ENCODE data around the gene EGF.
"Not testable (repeated sequence)": the region's sequence is repeated elsewhere in the genome, so short reads cannot be mapped to it uniquely, and the experiment has no call there.

Gene EGF

GRCh38 chr4:109912706-109913595, at the start of gene EGF:
TSS of gene EGF (plus strand) at chr4:109912883. CDS start at chr4:109913336, 453 bp downstream.
- DNase-seq = no peak

DNA sequence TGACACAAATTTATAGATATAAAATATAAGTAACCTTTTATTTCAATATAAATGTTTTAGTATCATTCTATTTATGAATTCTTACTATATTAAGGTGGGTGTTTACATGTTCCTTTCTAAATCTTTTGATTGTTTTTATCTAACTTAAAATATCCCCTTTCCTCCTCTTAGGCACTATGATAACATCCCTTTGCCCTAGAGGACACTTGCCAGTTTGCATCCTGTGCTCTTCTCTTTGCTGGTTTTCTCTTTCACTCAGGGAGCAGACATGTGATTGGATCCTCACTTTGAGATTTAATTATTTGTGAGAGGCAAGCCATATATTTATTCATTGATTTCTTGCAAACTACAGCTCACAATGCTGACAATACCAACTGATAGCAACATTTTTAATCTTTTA, 48.5 kb upstream of the EGF start:
- DNase-seq = no peak

- DNase-seq = no peak
These were observed 42.6 kb upstream of the EGF start for GRCh38 chr4:109870061-109870460.

GRCh38 chr4:109872065-109872464, 40.6 kb upstream of the EGF start:
- DNase-seq = no peak

GRCh38 chr4:109872950-109873656, 39.6 kb upstream of the EGF start:
- DNase-seq = no peak

DNA sequence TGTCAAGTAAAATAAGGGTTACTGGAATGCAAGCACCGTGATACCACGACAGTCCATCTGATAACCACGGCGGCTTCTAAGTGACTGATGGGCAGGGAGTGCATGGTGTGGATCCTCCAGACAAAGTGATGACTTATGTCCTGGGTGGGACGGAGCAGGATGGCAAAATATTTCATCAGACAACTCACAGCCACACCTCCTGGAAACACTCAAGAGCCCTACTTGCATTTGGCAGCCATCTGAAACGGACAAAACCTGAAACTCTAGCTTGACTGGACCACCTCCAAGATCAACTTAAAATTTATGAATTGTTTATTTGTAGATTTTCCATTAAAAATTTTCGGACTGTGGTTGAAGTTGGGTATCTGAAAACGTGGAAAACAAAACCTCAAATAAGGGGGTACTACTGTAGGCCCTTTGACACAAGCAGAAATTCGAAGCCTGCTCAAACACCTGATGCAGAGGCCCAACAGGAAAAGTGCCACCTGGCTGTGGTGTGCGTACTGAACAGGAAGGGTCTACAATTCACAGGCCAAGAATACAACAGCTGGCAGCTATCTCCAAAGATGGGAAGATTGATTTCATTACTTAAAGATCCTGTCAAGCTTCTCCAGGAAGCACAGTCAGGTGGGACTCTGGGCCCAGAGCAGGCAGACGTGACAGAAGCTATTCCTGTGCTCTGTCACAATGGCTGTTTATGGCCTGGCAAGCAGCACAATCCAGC, 38.7 kb upstream of the EGF start:
- no peak for DNase-seq

DNA sequence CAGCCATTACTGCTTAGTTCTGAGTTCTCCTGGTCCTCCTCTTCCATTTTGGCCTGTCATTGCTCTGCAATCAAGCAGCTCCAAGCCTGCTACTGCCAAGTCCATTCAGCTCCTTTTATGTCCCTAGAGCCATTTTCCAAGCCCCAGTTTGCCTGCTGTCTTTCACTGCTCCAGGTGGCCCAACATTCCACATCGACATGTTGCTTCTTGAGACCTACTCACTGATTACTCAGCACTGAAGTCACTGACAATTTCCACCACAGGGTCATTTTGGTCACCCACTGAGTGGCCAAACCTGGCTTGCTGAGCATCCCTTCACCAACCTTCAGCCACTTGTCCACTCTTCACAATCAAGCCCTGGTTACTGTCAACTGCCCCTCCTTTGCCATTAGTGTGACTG, 37.6 kb upstream of the EGF start:
- no peak for DNase-seq

- DNase-seq = not testable (repeated sequence)
These were observed 37.1 kb upstream of the EGF start for GRCh38 chr4:109875553-109875952.

GRCh38 chr4:109876634-109877265, 35.9 kb upstream of the EGF start:
- no peak for DNase-seq

GRCh38 chr4:109877400-109877799, 35.3 kb upstream of the EGF start:
- no peak for DNase-seq

GRCh38 chr4:109878355-109878754, 34.3 kb upstream of the EGF start:
- no peak for DNase-seq

GRCh38 chr4:109879081-109879480, 33.6 kb upstream of the EGF start:
- DNase-seq = no peak

- DNase-seq = no peak
These were observed 32.9 kb upstream of the EGF start for GRCh38 chr4:109879636-109880314.

DNA sequence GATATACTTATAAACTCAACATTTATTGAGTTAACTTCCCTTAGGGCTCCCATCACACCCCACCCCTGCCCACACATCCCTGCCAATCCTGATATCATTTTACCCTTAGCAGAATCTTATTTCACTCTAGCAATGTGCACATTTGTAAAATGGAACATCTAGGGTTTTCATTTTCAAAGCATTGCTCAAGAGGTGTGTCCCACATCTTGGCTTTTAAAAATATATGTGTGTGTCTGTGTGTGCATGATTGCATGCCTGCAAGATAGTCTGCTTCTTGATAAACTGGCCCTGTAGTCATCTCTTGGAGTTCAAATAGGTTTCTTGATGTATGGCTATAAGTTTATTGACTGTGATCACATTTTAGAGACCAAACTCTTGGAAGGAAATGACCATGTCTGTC, 26.4 kb upstream of the EGF start:
- no peak for DNase-seq

GRCh38 chr4:109887071-109887470, 25.6 kb upstream of the EGF start:
- DNase-seq = no peak

- DNase-seq = no peak
These were observed 22.6 kb upstream of the EGF start for GRCh38 chr4:109890076-109890475.

- DNase-seq = no peak
These were observed 10.0 kb upstream of the EGF start for GRCh38 chr4:109902559-109903251.

DNA sequence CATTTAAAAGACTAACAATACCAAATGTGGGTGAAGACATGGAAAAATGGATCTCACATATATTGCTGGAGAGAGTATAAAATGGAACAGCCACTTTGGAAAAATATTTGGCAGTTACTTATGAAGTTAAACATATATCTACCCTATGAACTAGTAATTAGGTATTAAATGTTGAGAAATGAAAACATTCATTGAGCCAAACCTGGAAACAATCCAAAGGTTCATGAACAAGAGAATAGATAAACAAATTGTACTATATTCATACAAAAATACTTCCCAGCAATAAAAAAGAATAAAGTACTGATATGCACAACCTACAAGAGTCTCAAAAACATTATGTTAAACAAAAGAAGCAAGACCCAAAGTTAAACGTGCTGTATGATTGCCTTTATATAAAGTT, 4.0 kb upstream of the EGF start:
- DNase-seq = no peak

DNA sequence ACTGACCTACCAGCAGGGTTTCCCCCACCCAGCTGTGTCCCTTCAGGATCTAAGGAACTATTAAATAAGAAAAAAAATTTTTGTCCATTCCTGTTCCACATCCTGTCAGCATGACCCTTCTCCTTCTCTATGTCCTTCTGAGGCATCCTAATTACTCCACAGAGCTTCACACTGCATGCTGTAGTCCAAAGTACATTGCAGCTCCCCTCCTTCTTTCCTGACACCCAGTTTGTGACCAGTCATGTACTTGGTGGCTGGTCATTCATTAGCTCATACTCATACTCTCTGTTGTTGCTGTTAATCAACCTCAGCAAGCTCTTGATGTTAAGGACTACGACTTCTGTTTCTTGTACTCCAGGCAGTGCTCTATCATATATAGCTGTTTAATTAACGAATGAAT, 2.4 kb upstream of the EGF start:
- no peak for DNase-seq

GRCh38 chr4:109913596-109914241, 1.0 kb downstream of the EGF start:
- no peak for DNase-seq

GRCh38 chr4:109914322-109914721, 1.6 kb downstream of the EGF start:
- DNase-seq = no peak
